Measurements from ENCODE around the gene ARHGEF9.
"Not testable (repeated sequence)": the region's sequence is repeated elsewhere in the genome, so short reads cannot be mapped to it uniquely, and the experiment has no call there.

ARHGEF9 gene

DNA sequence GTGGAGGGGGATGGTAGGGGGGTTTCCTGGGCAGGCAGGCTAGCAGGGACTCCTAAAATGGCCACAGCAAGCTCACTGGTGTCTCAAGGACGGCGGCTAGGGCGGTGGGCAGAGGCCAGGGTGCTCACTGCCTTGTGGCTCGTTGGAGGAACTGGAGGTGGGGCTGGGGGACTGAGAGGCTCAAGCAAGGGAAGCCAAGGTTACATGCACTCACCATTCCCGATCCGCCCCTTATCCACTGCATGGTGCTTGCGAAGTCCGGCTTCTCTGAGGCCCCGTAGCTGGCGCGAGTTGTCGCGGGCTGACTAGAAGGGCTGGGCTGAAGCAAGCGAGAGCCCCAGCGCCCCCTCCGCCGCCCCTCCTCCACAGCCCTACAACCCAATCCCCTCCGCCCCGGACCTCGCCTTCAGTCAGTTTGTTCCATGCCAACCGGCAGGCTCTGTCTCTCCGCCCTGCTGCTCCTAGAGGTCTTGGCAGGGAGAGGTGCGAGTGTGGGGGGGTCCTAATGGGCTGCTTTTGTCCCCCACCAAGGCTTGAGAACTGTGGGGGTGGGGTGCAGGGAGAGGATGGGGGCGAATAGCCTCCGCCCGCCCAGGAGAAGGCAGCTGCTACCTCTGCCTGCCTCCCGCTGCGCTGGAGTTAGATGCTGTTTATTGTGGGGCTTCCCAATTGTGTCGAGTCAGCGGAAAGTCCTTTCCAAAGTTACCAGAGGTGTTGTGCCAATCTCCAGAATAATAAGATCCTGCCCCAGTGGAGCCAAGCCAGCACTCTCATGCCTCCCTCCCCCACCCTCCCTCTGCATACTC is at the start of gene ARHGEF9:
TSS of gene ARHGEF9 (minus strand) at position 313 of the 806 bp plus-strand sequence. CDS start at position 244, 69 bp downstream.
- DNase-seq = no peak

DNA sequence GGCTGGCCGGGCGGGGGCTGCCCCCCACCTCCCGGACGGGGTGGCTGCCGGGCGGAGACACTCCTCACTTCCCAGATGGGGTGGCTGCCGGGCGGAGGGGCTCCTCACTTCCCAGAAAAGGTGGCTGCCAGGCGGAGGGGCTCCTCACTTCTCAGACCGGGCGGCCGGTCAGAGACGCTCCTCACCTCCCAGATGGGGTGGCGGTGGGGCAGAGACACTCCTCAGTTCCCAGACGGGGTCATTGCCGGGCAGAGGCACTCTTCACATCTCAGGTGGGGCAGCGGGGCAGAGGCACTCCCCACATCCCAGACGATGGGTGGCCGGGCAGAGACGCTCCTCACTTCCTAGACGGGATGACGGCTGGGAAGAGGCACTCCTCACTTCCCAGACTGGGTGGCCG is 40.4 kb upstream of the ARHGEF9 start:
- DNase-seq = not testable (repeated sequence)

DNA sequence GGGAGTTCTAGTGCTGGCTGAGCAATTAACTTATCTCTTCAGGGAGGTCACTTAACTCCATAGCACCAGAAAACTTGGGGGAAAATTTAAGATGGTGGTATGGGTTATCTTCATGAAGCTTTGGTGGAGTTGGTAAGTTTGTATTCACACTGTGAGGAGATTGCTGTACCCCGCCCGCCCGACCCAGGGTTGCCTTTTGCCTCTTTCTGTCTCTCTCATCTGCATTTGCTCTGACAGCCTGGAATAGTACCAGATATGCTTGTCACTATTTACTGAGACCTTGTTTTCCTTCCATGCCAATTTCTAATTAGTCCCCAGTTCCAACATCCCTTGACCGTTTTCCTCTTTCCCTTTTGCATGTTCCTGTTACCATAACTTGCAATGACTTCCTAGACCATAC is 33.1 kb upstream of the ARHGEF9 start:
- no peak for DNase-seq

DNA sequence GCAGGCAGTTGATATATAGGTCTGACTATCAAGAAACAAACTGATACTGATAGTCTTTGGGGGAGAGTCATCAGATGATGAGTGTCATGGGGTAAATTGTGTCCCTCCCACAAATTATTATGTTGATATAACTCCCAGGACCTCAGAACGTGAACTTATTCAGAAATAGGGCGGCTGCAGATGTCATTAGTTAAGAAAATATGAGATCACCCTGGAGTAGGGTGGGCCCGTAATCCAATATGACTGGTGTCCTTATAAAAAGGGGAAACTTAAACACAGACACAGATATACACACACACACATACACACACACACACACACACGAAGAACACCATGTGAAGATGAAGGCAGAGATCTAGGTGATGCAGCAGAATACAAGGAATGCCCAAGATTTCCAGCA is 32.7 kb upstream of the ARHGEF9 start:
- DNase-seq = no peak

DNA sequence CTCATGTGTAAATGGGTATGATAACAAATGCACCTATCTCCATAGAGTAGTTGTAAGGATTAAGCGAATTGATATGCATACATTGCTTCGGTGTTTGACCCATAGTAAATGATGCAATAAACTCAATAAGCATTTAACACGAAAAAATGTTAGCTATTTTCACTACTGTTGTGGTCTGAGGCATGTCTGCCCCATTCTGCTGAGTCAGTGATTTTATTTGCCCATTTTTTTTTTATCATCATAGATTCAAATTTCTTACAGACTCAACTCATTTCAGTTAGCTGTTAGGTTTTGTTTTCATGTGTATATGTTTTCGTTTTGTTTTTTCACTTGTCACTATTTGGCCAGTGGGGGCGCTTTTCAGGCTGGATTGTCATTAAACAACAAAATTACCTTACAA is 27.8 kb upstream of the ARHGEF9 start:
- no peak for DNase-seq

DNA sequence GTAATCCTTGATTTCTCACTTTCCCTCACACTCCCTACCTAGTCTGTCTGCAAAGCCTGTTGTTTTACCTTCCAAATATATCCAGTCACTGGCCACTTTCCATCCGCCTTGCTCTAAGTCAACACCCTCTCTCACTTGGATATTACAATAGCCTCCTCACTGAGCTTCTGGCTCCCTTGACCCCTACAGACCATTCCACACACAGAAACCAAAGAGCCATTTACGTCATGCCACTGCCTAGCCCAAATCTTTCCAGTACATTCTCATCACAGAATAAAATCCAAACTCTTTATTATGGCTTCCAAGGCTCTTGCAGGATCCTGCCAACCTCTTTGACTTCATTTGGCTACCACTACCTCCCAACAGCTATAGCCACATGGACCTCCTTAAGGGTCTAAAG is 25.7 kb upstream of the ARHGEF9 start:
- no peak for DNase-seq

DNA sequence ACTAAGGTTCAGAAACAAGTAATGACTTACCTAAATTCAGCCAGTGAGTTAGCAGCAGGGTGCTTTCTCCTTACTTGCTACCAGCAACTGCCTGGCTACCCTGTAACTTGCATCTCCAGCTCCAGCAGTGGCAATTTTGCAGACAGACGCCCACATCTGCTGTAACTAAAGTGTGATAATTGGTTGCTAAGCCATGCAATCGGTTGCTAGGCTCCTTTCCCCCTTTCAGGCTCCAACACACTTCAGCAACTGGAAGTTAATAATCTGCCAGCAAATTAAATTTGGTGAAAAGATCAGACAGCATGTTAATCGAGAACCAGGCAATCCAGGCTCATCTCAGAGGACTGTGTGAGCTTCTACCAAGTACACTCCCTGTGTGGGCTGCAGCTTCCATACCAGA is 24.2 kb upstream of the ARHGEF9 start:
- no peak for DNase-seq

DNA sequence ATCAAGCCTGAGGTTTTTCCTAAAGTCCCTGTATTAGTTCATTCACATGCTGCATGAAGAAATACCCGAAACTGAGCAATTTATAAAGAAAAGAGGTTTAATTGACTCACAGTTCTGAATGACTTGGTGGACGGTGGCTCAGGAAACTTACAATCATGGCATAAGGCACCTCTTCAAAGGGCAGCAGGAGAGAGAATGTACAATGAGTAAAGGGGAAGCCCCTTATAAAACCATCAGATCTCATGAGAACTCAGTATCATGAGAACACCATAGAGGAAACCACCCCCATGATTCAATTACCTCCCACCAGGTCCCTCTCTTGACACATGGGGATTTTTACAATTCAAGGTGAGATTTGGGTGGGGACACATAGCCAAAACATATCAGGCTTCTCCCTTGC is 10.4 kb upstream of the ARHGEF9 start:
- not testable (repeated sequence) for DNase-seq

DNA sequence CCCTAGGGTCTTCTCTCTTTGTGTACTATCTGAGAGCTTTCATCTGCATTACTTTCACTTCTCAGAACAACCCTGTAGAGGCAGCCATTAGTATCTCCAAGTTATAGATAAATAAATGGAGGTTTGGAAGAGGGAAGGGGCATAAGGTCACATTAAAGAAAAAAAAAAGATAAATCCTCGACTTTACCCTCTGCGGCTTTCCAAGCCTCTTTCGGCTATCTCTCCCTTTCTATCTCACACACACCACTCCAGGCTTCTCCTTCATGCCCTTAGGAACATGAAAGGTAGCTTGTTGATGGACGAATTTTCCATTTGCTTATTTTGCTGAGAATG is 660 bp upstream of the ARHGEF9 start:
- no peak for DNase-seq

DNA sequence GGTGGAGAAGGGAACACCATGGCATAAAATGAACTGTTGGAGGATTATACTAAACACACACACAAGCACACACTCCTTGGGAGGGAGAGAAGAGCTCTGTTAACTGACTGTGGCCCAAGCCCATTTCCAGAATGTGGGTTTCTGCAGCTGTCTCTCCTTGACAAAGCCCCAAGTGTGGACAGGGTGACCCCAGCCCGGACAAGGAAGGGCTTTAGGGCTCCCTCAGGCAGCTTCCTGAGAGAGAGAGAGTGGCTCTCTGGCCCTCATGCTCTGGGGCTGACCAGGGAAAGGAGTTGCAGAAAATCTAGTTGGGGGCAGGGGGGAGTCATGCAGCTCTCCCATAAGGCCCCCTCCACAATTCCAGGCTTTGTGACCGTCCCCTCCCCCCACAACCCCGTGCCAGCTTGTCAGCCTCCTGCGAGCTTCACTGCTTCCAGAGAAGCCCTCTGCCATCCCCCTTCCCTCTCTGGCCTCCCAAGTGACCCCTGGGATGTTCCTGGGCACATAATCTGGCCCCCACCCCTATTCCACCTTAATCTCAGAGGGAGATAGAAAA is 590 bp downstream of the ARHGEF9 start:
- DNase-seq = no peak

DNA sequence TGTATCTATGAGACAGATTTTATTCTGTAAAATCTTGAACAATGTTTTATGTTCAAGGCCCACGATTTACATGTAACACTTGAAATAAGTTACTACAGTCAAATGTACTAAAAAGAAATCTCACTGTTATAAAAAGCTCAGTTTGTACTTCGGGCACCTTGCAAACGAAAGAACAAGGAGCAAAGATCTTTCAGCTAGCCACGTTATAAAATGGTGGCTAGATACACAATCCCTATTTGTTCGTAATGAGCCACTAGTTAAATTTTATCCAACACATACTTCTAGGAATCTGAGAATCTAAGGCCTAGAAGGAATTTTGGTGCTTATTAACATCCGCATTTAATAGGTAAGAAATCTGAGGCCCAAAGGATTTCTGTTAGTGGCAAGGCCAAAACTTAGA is 2.5 kb downstream of the ARHGEF9 start:
- DNase-seq = no peak

DNA sequence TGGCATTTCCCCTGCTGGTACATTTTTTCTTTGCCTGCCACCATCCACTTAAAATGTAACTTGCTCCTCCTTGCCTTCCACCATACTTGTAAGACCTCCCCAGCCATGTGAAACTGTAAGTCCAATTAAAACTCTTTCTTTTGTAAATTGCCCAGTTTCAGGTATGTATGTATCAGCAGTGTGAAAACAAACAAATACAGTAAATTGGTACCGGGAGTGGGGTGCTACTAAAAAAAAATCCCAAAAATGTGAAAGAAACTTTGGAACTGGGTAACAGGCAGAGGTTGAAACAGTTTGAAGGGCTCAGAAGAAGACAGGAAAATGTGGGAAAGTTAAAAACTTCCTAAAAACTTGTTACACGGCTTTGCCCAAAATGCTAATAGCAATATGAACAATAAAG is 16.3 kb downstream of the ARHGEF9 start:
- DNase-seq = no peak

DNA sequence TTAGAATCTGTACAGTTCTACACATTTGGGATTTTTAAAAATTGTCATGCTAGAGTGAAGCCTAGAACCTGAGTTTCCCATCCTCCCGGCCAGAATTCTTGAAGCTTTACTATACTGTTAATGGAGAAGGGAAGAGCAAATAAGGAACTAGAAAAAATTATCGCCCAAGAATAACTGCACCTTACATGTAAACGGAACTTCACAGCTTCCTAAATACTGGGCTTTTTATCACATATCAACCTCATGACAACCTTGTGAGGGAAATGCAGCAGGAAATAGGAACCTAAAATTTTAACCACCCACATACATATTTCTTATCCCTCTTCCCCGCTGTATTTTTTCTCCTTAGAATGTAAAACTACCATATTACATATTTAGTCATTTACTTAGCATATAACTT is 19.3 kb downstream of the ARHGEF9 start:
- no peak for DNase-seq

DNA sequence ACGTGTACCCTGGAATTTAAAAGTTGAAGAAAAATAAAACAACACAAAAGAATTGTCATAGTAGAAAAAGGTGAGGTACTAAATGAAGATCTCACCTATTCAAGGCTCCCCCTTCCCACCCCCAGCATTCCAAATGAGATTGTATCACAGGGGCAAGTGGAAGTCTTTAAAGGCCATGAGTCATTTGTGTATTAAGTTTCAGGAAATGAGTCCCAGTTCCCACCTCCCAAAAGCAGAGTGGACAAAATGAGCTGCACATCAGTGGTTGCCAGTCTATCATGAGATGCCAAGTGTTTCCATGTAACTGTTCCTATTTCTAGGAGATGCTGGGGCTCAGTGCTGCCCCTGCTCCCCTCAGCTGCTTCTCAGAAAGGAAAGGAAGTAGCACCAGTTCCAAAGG is 20.1 kb downstream of the ARHGEF9 start:
- no peak for DNase-seq

DNA sequence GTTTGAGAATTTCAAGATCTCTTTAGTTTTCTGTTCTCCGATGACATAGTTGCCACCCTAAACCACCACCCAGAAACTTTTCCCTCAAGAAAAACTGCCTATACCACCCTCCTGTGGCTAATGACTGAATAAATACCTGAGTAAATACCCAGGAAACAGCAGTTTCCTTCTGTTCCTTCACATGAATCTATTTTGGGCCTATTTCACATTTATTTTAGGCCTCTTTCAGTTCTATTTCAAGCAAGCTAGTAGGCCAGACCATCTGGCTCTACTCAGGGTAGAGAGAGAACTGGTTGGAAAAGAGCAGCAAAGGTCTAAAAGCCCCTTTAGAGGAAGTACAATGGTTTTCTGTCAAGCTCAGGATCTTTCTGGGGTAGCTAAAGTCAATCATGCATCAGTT is 23.4 kb downstream of the ARHGEF9 start:
- peak; percentile 40 for DNase-seq

DNA sequence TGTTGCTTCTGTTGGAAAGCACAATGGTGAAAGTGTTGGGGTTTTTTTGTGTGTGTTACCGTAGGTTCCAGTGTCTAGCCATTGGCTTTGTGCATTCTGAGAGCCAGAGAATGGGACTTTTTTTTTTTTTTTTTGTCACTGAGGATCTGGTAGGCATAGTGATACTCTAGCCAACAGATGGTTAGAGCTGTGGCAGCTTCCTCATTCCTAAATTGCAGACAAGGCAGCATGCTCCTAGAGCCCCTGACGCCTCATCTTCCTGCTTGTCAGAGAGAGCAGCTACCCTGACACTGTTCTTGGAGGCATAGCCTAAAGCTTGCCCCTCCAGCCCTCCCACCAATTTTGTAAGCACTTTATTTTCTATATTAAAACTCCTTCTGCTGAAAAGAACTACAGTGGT is 27.0 kb downstream of the ARHGEF9 start:
- no peak for DNase-seq

DNA sequence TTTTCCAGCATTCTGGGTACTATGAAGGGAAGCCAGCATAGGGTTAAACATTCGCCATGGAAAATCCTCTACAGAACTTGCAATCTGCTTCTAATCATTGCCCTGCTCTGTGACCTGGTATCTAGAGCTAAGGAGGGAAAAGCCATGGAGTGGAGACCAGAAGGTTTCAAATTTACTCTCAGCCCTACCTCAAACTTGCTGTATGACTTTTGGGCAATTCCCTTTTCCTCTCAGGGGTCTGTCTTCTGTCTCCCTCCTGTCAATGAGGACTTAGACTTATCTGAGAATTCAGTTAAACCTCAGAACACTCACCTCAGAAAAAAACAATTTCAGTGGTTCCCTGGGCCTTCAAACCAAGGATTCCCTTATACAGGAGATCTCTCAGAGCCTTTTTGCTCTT is 29.1 kb downstream of the ARHGEF9 start:
- no peak for DNase-seq

DNA sequence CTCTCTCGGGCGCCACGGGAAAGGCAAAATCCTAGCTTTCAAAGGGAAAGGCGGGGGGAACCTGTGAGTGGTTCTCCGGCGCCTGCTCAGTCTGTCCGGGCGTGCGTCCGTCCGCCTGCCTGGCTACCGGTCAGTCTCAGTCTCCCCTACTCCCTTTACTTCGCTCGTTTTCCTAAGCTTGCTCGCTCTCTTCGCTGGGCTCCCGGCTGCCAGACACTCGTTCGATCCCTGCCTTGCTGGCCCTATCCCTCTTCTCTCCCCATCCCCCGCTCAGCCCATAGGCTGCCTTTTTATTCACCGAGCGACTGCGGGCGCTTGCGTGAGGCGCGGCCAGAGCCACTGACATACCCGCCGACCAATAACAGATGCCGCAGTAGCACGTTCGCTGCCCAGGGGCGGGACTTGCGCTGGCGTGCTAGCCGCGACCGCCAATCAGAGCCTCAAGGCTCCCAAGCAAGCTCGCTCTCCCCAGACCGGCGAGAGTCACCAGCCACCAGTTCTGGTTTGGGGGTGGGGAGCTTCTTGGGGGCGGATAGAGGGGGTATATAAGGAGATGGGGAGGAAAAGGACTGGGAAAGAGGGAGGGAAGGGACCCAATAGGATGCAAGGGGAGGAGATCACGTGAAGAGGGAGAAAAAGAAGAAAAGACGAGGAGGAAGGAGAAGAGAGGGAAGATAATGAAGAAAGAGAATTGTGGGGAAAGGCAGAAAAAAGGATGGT is 30.0 kb downstream of the ARHGEF9 start:
- peak; percentile 91 for DNase-seq

DNA sequence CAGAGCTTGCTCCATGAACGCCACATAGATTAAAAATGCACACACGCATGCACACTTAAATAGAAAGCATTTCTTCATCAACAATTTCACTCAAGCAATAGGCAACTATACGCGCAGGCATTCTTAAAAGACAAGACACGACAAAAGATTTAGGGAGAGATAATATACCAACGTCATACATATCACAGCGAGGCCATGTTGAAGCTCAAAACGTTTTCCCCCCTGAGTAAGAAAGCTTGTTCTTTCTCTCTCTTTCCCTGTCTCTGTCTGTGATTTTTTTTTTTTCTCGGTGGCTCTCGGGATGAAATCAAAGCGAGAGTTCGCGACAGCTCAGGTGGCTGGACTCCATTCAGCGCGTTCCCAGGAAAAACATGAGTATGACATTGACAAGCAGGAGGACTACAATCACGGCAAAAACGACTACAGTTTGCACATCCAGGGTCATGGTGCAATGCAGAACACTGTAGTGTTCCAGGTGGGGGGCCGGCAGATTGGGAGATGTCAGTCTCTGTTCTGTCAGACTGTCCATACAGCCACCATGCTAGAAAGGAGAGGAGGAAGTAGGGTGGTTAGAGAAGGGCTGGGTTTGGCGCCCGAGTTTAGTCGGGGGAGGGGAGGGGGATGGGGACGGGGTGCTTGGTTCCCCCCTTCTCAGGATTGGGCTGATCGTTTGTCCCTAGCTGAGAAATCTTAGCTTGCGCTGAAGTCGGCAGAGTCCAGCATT is 30.7 kb downstream of the ARHGEF9 start:
- DNase-seq = peak; percentile 39

DNA sequence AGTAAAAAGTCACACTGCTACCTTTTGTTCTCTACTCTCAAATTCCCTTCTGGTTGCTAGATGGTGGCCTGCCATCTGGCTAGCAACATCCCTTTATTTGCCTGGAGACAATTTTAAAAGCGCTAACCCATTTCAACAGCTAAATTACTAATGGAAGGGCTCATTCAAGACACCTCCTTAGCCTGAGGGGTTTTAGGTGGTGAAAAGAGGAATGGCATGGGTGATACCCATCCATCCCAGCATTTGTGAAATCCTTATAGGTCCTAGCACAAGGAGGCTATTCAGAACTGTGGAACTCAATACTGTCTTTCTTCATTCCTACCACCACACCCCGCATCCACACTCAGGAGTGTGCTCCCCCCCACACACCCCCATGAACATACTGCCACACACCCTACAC is 33.5 kb downstream of the ARHGEF9 start:
- DNase-seq = no peak

DNA sequence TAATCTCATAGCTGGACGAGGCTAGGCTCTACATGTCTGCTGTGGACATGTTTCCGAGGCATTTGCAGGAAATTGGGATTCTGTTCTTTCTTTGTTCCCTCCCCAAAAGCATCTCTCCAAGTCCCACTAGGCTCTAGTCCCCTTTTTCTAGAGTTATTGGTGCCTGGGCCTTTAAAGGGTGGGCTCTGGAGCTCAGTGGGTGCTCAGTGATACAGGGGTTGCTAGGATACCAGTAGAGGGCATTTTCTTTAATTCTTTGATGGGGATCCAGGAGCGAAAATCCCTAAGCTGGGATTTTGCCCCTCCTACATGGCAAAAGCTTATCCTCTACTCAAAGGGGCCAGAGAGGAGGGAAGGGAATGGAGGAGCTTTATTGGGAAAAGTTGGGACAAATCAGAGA is 34.2 kb downstream of the ARHGEF9 start:
- DNase-seq = no peak

DNA sequence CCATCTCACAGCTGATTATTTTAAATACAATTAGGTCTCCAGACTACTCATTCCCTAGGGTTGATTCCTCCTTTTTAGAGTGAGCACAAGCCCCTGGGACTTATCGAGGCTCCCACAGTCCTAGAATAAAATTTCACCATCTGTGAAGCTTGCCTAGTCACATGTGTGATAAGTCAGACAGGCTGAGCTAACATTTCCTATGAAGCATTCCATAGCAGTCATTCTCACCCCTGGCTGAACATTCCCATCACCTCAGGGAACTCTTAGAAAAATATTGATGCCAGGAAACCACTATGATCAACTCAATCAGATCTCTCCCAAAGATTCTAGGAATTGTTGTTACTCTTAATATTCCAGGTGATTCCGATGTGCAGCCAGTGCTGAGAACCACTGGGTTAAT is 37.7 kb downstream of the ARHGEF9 start:
- DNase-seq = no peak

DNA sequence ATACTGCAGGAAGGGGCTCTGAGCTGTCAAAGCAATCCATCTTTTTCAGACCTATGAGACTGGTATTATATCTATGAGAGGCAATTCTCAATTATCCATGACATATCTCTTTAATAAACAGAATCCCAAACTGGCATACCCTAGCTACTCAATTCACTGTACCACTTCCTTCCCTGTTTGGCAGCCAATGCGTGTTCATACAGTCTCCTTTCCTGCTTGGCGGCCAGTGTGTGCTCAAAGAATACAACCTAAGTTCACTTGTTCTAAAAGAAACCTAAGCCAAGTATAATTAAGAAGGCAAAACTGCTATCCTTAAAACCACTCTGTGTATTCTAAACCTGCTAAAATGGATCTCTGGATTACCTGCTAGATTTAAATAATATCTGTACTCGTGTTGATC is 38.3 kb downstream of the ARHGEF9 start:
- DNase-seq = no peak

DNA sequence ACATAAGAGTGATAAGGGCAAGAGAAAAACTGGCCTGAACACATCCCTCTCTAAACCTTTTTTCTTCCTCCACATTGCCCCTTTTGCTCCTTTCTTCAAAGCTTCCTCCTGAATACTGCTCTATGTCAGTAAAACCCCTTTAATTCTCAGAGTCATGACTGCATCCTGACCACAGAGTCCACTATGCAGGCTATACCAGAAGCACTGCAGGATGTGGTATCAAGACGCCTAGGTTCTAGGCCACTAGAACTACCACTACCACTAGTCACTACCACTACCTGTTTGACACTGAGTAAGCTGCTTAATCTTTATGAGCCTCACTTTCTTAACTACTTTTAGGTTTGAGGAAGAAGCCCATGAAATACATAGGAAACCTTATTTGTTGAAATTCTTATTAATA is 38.7 kb downstream of the ARHGEF9 start:
- DNase-seq = peak; percentile 49

All from CD4-positive, alpha-beta T cell treated with Interleukin-21 for 1 hour (primary cell).